Fibroblast of the aortic adventitia (primary cell): ENCODE results near the gene CRACR2A. TPM values are rescaled to one million over a fixed set of nuclear protein-coding genes. Genes with fewer than 3 reads are reported as not detected.
A peak's percentile ranks its signal among the peaks of the same experiment; 100 is the strongest.

Experiments used
- DNase-seq: peaks from one replicate; pipeline ENCODE4 v3.0.0-alpha.2; 2010; ENCODE audit warnings: low read depth
- H3K4me3 ChIP-seq: 2 replicates; pipeline ENCODE4 v1.5.1; 2011; ENCODE audit warnings: low read depth, mild to moderate bottlenecking, control low read depth, low read length, moderate library complexity
- CTCF ChIP-seq: IDR thresholded peaks from 2 replicates; pipeline ENCODE4 v1.5.1; 2011; ENCODE audit warnings: mild to moderate bottlenecking, low read length, control low read depth, inconsistent platforms; ENCODE audit not compliant: insufficient read depth
- total RNA-seq: library from RNA; depleted of rRNA; stranded (reverse); fragments of >200 nt; gene quantifications from 2 replicates; pipeline ENCODE4 v1.2.3, GENCODE V29; 2012; ENCODE audit warnings: low replicate concordance

The CRACR2A gene
- total RNA-seq, 1 donor = 4.8 TPM

- no peak overlapping the region for H3K4me3 ChIP-seq
- no peak for DNase-seq
- TF ChIP-seq CTCF = no peak
Observed at GRCh38 chr12:3740480-3741231, 12.3 kb downstream of the CRACR2A start.

DNA sequence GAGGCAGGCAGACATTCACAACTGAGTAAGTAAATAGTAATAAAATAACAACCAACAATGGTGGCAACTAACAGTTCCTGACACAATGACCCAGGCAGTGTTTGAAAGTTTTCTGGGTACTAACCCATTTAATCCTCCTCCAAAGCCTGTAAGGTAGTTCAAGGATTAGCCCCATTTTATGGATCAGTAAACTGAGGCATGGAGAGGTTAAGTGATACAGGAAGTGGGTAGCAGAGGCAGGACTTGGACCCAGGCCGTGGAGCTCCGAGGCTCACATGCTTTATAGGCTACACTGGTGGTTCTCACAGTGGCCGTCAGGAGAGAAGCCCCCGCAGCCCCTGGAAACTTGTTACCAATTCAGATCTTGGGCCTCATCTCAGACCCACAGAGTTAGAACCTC lies 17.5 kb downstream of the CRACR2A start:
- TF ChIP-seq CTCF = no peak

DNA sequence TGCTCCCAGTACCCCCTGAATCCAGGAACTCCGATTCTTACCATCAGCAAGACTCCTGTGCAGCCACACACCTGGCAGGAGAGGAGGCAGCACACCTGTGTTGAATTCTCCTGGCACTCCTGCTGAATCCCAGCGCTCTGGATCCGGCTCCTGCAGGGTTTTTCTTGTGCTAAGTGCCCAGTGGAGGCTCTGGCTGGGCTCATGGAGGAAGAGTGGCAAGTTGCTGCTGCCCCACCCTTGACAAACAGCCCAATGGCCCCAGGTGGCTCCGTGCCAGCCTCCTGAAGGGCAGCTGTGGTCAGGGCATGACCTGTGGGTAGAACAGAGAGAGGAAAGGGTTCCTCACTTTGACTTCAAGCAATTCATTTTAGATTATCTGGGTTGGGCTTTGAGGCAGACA lies 20.0 kb downstream of the CRACR2A start:
- no peak overlapping the region for H3K4me3 ChIP-seq
- DNase-seq = no peak
- no peak for TF ChIP-seq CTCF

More for the DNA sequence above, 17.5 kb downstream of the CRACR2A start:
- no peak for DNase-seq
- no peak overlapping the region for H3K4me3 ChIP-seq

GRCh38 chr12:3730111-3730510 lies 22.8 kb downstream of the CRACR2A start:
- no peak for TF ChIP-seq CTCF
- no peak overlapping the region for H3K4me3 ChIP-seq
- DNase-seq = no peak

DNA sequence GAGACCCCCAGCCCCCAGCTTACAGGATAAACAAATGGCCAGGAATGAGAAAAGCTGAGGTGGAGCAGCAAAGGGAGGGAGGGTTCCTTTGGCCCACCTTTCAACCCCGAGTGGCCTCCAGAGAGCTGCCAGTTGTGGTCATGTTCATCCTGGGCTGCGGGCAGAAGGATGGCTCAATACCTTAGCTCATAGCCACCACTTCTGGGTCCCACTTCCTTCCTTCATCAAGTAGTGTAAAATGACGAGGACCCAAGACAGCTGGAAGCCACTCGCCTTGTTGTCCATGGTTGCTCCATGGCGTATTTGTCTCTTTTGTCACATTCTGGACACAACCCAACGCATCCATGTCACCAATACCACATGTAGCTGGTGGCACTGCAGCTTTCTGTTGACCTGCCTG lies 24.2 kb downstream of the CRACR2A start:
- no peak for TF ChIP-seq CTCF

DNA sequence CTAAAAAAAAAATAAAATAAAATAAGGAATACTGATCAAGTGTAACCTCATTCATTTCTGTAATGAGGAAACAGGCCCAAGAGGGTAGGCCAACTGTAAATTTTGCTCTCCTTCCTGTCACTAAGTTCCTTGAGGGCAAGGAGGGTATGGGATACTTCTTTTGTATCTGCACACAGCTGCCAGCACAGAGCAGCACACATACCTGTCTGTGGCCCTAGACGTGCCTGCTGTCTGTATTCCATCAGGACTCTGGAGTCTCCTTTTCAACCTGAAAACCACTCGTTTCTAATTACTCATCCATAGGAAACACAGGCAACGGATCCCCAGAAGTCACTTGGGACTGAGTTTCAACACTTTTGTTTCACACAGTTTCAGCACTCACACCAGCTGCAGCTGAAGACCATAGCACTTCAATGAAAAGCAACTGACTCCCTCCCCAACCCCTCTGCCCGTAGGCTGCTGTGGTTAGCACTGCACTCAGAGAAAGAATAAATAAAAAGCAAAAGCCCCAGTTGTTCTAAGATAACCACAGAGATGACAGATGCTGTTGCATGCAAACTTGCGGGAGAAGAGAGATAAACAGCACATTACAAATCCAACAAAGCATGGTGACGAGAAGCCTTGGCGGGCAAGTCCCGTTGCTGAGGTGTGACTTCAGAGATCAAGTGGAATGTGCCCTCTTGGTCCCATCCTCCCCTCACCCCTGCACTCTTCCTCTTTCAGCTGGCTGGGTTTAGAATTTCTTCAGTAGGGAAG lies 24.9 kb downstream of the CRACR2A start:
- no peak overlapping the region for H3K4me3 ChIP-seq
- TF ChIP-seq CTCF = no peak
- DNase-seq = peak; percentile 20

More for the DNA sequence above, 24.2 kb downstream of the CRACR2A start:
- H3K4me3 ChIP-seq = no peak overlapping the region
- DNase-seq = no peak
